ENCODE data around the gene FAM53B. TPM values are rescaled to one million over a fixed set of nuclear protein-coding genes. Genes with fewer than 3 reads are reported as not detected.
"Not testable (repeated sequence)": the region's sequence is repeated elsewhere in the genome, so short reads cannot be mapped to it uniquely, and the experiment has no call there.

Gene FAM53B
- polyA plus RNA-seq, 1 of the 3 experiments (the other 2 are of a cell fraction) = 5.6 TPM

DNA sequence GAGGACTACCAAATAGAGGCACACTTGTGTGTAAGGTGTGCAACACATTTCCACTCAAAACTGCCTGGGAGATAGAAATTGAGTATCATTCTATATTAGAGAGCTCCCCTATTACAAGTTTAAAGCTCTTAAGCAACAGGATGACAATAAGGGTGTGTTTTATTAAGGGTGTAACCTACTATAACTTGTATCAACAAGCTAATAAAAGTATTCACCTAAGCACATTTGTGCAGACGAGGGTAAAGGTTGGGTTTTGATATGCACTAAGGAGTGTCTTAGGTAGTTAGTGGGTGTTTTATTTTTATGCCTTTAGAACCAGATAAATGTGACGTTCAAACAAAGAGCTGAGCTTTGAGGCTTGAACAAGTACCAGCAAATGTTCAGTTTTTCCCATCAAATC, 2.8 kb upstream of the FAM53B start:
- H3K79me2 ChIP-seq (ENCODE audit: insufficient read depth) = no peaks in the 10 kb centered on the region; the same call in 1 of the 2 replicates
- 98% methylated on average over 2 of the region's 2 CpGs for WGBS (ENCODE audit: low lambda C conversion rate)
- H3K27me3 ChIP-seq (ENCODE audit: insufficient read depth) = no peaks in the 10 kb centered on the region
- peaks cover 4 to 10% of the 10 kb centered on the region in 2 experiments; a peak in 2 of 4 replicates for H3K4me1 ChIP-seq (ENCODE audit: control insufficient read depth in 1 of 2, insufficient read depth in 2 of 2, low read depth in 1 of 2, low read length in 1 of 2)
- 0 out of 2 replicates have a peak, but pooled peaks cover 3% of the 10 kb centered on the region for H4K20me1 ChIP-seq (ENCODE audit: insufficient read depth)
- CTCF ChIA-PET = interaction anchor here (1.1 to 6.5 kb wide), 6 partner anchors 8 to 300 kb away, joined by 3 to 105 read pairs (median 20); no protein-coding TSS in a partner anchor
- H3K4me2 ChIP-seq = no peak overlapping the region
- POLR2A ChIA-PET = no interaction called here
- H3K27ac ChIP-seq (ENCODE audit: low read depth in 2 of 2, low read length in 1 of 2) = no peak overlapping the region
- no peak overlapping the region for H3K9ac ChIP-seq
- no peak overlapping the region for H3K4me3 ChIP-seq (ENCODE audit: low read depth in 2 of 2, low read length in 1 of 2)
- no peak for DNase-seq
- no peak overlapping the region for H2AFZ ChIP-seq (ENCODE audit: low read depth)
- no peaks in the 10 kb centered on the region for H3K9me2 ChIP-seq
- peaks cover 13% of the 10 kb centered on the region for H3F3A ChIP-seq (replicated peaks; ENCODE audit: insufficient read depth)
- TF ChIP-seq EP300 (IDR thresholded peaks at IDR 0.05; ENCODE audit: borderline replicate concordance in 1 of 2, low read depth in 1 of 2, low read length in 1 of 2) (no peak), TEAD4 (IDR thresholded peaks at IDR 0.05; ENCODE audit: borderline replicate concordance, insufficient read depth) (no peak), ELF1 (IDR thresholded peaks at IDR 0.05) (no peak)
- TF ChIP-seq, protein P1, sequence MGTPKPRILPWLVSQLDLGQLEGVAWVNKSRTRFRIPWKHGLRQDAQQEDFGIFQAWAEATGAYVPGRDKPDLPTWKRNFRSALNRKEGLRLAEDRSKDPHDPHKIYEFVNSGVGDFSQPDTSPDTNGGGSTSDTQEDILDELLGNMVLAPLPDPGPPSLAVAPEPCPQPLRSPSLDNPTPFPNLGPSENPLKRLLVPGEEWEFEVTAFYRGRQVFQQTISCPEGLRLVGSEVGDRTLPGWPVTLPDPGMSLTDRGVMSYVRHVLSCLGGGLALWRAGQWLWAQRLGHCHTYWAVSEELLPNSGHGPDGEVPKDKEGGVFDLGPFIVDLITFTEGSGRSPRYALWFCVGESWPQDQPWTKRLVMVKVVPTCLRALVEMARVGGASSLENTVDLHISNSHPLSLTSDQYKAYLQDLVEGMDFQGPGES (IDR thresholded peaks at IDR 0.05; ENCODE audit: low read depth, low read length) = no peak
- TF ChIP-seq, protein P2, sequence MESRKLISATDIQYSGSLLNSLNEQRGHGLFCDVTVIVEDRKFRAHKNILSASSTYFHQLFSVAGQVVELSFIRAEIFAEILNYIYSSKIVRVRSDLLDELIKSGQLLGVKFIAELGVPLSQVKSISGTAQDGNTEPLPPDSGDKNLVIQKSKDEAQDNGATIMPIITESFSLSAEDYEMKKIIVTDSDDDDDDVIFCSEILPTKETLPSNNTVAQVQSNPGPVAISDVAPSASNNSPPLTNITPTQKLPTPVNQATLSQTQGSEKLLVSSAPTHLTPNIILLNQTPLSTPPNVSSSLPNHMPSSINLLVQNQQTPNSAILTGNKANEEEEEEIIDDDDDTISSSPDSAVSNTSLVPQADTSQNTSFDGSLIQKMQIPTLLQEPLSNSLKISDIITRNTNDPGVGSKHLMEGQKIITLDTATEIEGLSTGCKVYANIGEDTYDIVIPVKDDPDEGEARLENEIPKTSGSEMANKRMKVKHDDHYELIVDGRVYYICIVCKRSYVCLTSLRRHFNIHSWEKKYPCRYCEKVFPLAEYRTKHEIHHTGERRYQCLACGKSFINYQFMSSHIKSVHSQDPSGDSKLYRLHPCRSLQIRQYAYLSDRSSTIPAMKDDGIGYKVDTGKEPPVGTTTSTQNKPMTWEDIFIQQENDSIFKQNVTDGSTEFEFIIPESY (IDR thresholded peaks at IDR 0.05; ENCODE audit: borderline replicate concordance, low read depth) = no peak
- H3K9me3 ChIP-seq = no peaks in the 10 kb centered on the region
- H3K36me3 ChIP-seq (replicated peaks in 1 of 2; ENCODE audit: control insufficient read depth in 1 of 2, insufficient read depth in 2 of 2, low read length in 1 of 2) = peaks cover 9 to 14% of the 10 kb centered on the region in 2 experiments

DNA sequence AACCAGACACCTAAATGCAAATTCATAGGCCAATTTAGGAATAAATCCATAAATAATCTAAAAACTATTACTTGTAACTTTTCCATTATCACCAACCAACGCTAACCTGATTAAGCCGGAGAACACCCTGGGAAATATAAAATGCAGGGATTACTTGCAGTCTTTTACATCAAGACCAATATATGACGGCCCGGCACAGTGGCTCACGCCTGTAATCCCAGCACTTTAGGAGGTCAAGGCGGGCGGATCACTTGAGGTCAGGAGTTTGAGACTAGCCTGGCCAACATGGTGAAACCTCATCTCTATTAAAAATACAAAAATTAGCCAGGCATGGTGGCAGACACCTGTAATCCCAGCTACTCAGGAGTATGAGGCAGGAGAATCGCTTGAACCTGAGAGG, 2.3 kb upstream of the FAM53B start:
- H2AFZ ChIP-seq (ENCODE audit: low read depth); POLR2A ChIA-PET; H3K9me3 ChIP-seq; H3K9ac ChIP-seq; DNase-seq; H3K9me2 ChIP-seq; H3K4me3 ChIP-seq (ENCODE audit: low read depth in 2 of 2, low read length in 1 of 2); H3K79me2 ChIP-seq (ENCODE audit: insufficient read depth); H3K27me3 ChIP-seq (ENCODE audit: insufficient read depth); H3K4me2 ChIP-seq; H4K20me1 ChIP-seq (ENCODE audit: insufficient read depth): not testable (repeated sequence)
- Histone ChIP-seq H3K36me3 (replicated peaks in 1 of 2; ENCODE audit: control insufficient read depth in 1 of 2, insufficient read depth in 2 of 2, low read length in 1 of 2) (peaks cover 9 to 12% of the 10 kb centered on the region in 2 experiments), H3K4me1 (ENCODE audit: control insufficient read depth in 1 of 2, insufficient read depth in 2 of 2, low read depth in 1 of 2, low read length in 1 of 2) (peaks cover 4 to 11% of the 10 kb centered on the region in 2 experiments; a peak in 2 of 4 replicates), H3F3A (replicated peaks; ENCODE audit: insufficient read depth) (peaks cover 17% of the 10 kb centered on the region), H3K27ac (ENCODE audit: low read depth in 2 of 2, low read length in 1 of 2) (peak overlapping the region in 1 of 2 experiments; percentile 34; a peak in 2 of 4 replicates)
- 95% methylated on average over 8 of the region's 8 CpGs for WGBS (ENCODE audit: low lambda C conversion rate)
- CTCF ChIA-PET = interaction anchor here (1.0 to 6.5 kb wide), 16 partner anchors 9 to 235 kb away, joined by 3 to 105 read pairs (median 4); partner anchors contain the start of gene EEF1AKMT2

DNA sequence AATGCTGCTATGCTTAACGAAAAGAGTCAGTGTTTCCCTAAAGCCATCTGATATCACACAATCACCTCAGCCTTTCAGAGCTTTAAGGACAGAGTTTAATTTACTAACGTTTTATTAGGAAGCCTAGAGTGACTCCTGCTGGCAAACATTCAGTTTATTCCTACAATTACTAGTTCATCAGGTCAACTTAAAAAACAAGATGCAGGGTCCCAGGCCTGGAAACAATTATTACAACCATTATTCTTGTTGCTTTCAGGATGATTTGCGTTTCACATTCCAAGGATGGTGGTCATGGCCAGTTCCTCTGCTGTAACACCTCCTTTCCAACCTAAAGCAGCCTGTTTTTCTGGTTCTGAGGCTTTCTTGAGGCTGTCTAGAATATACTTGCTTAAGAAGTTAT, 1.5 kb upstream of the FAM53B start:
- Histone ChIP-seq H3F3A (replicated peaks; ENCODE audit: insufficient read depth) (peaks cover 20% of the 10 kb centered on the region), H3K27ac (ENCODE audit: low read depth in 2 of 2, low read length in 1 of 2) (peak overlapping the region; percentile 34 to 43; a peak in 3 of 4 replicates), H4K20me1 (ENCODE audit: insufficient read depth) (peaks cover 9% of the 10 kb centered on the region; the same call in 1 of the 2 replicates), H2AFZ (ENCODE audit: low read depth) (no peak overlapping the region), H3K79me2 (ENCODE audit: insufficient read depth) (peaks cover 4% of the 10 kb centered on the region; the same call in 1 of the 2 replicates), H3K36me3 (replicated peaks in 1 of 2; ENCODE audit: control insufficient read depth in 1 of 2, insufficient read depth in 2 of 2, low read length in 1 of 2) (peaks cover 9 to 12% of the 10 kb centered on the region in 2 experiments), H3K4me1 (ENCODE audit: control insufficient read depth in 1 of 2, insufficient read depth in 2 of 2, low read depth in 1 of 2, low read length in 1 of 2) (peaks cover 8 to 17% of the 10 kb centered on the region in 2 experiments; a peak in 2 of 4 replicates), H3K4me3 (ENCODE audit: low read depth in 2 of 2, low read length in 1 of 2) (no peak overlapping the region; a peak in 1 of 4 replicates), H3K27me3 (ENCODE audit: insufficient read depth) (no peaks in the 10 kb centered on the region), H3K9me3 (no peaks in the 10 kb centered on the region), H3K9me2 (no peaks in the 10 kb centered on the region), H3K9ac (no peak overlapping the region), H3K4me2 (no peak overlapping the region)
- WGBS (ENCODE audit: low lambda C conversion rate) = 33% methylated on average over 3 of the region's 3 CpGs
- DNase-seq = peak; percentile 60
- ChIA-PET CTCF (interaction anchor here (0.6 to 6.5 kb wide), 37 partner anchors 9 to 356 kb away, joined by 3 to 105 read pairs (median 3); partner anchors contain the start of gene EEF1AKMT2), POLR2A (interaction anchor here (1.6 kb wide), 1 partner anchor 11 kb away, joined by 4 read pairs; no protein-coding TSS in a partner anchor)
- no peak for TF ChIP-seq POLR2AphosphoS5 (IDR thresholded peaks at IDR 0.05; ENCODE audit: low read depth, low read length)
- TF ChIP-seq TCF12 (IDR thresholded peaks at IDR 0.05) = peak; percentile 55
- peak; percentile 49; the same call in 1 of the 2 replicates for TF ChIP-seq SMC3 (IDR thresholded peaks at IDR 0.05; ENCODE audit: low read depth, low read length)
- peak; percentile 79 for TF ChIP-seq RAD21 (IDR thresholded peaks at IDR 0.05; ENCODE audit: low read length)
- no peak for TF ChIP-seq YY1 (IDR thresholded peaks at IDR 0.05; ENCODE audit: low read depth)
- TF ChIP-seq, protein P3, sequence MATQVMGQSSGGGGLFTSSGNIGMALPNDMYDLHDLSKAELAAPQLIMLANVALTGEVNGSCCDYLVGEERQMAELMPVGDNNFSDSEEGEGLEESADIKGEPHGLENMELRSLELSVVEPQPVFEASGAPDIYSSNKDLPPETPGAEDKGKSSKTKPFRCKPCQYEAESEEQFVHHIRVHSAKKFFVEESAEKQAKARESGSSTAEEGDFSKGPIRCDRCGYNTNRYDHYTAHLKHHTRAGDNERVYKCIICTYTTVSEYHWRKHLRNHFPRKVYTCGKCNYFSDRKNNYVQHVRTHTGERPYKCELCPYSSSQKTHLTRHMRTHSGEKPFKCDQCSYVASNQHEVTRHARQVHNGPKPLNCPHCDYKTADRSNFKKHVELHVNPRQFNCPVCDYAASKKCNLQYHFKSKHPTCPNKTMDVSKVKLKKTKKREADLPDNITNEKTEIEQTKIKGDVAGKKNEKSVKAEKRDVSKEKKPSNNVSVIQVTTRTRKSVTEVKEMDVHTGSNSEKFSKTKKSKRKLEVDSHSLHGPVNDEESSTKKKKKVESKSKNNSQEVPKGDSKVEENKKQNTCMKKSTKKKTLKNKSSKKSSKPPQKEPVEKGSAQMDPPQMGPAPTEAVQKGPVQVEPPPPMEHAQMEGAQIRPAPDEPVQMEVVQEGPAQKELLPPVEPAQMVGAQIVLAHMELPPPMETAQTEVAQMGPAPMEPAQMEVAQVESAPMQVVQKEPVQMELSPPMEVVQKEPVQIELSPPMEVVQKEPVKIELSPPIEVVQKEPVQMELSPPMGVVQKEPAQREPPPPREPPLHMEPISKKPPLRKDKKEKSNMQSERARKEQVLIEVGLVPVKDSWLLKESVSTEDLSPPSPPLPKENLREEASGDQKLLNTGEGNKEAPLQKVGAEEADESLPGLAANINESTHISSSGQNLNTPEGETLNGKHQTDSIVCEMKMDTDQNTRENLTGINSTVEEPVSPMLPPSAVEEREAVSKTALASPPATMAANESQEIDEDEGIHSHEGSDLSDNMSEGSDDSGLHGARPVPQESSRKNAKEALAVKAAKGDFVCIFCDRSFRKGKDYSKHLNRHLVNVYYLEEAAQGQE (IDR thresholded peaks at IDR 0.05; ENCODE audit: low read depth, low read length) = no peak
- TF ChIP-seq, protein P4, sequence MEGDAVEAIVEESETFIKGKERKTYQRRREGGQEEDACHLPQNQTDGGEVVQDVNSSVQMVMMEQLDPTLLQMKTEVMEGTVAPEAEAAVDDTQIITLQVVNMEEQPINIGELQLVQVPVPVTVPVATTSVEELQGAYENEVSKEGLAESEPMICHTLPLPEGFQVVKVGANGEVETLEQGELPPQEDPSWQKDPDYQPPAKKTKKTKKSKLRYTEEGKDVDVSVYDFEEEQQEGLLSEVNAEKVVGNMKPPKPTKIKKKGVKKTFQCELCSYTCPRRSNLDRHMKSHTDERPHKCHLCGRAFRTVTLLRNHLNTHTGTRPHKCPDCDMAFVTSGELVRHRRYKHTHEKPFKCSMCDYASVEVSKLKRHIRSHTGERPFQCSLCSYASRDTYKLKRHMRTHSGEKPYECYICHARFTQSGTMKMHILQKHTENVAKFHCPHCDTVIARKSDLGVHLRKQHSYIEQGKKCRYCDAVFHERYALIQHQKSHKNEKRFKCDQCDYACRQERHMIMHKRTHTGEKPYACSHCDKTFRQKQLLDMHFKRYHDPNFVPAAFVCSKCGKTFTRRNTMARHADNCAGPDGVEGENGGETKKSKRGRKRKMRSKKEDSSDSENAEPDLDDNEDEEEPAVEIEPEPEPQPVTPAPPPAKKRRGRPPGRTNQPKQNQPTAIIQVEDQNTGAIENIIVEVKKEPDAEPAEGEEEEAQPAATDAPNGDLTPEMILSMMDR (IDR thresholded peaks at IDR 0.05) = peak; percentile 63
